NB4 (cell line): ENCODE data around the gene ZNF529.

Experiments used
- CTCF ChIP-seq: IDR thresholded peaks from one replicate; pipeline ENCODE4 v1.5.1; 2012; ENCODE audit warnings: low read depth, low read length
- MYC ChIP-seq: IDR thresholded peaks from 2 replicates; pipeline ENCODE4 v1.6.1; 2011; ENCODE audit warnings: low read depth, low read length
- POLR2A ChIP-seq: IDR thresholded peaks from 2 replicates; pipeline ENCODE4 v1.6.1; 2011; ENCODE audit warnings: mild to moderate bottlenecking; ENCODE audit not compliant: insufficient read length; ENCODE audit errors: extremely low read depth

- no peak for TF ChIP-seq CTCF
- no peak for TF ChIP-seq POLR2A
- TF ChIP-seq MYC: no peak
These were observed 48.5 kb downstream of the ZNF529 start for GRCh38 chr19:36524617-36525016.
